SKM-1 (cell line): ENCODE results near the gene CPNE6.

ENCODE experiments used
- DNase-seq: peaks from one replicate; lab custom pipeline; 2025; ENCODE audit not compliant: unreplicated experiment; lab: John Stamatoyannopoulos, UW

Gene CPNE6

GRCh38 chr14:24126939-24127338, 55.6 kb downstream of the CPNE6 start:
- DNase-seq, result no peak

- DNase-seq, result no peak
Measured at GRCh38 chr14:24127673-24128072, 56.3 kb downstream of the CPNE6 start.
